HG02840 (cell line): ENCODE data around the gene NRAP.

Experiments used
- ATAC-seq: cut with Tn5 transposase; IDR thresholded peaks from one replicate; pipeline ENCODE4 v1.9.1; 2021; ENCODE audit warnings: mild to moderate bottlenecking, moderate library complexity, moderate number of reproducible peaks; ENCODE audit not compliant: unreplicated experiment, low FRiP score

Gene NRAP

DNA sequence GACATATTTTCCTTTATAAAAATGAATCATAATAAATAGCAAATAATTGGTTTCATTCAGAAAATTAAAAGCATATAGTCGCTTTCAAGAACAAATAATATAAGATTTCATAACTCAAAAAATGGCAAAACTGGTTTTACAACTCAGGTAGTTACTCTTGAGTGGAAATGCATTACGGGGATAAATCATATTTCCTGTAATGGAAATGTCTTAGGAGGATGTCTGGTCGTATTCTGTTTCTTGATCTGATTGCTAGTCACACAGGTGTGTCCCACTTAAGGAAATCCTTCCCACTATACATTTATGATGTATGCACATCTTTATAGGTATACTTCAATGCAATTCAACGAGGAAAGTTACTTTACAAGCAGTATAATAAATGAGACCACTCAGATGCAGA, 20.7 kb downstream of the NRAP start:
- ATAC-seq, result no peak

DNA sequence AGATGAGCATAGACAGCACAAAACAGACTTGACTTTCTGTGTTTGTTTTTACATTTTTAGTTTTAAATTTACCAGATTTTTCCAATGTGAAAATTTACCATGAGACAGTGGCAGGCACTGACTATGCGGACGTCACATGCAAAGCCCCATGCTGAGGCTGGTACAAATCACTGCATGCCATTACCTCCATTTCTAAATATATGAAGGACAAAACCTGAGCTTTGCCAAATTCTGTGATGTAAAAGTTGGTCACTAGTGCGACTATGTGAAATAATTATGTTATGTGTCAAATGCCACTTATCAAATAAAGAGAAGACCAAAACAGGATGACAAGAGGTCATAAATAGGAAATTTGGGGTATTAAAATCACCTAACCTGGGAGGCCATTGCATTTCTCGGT, 22.1 kb downstream of the NRAP start:
- ATAC-seq, result no peak

DNA sequence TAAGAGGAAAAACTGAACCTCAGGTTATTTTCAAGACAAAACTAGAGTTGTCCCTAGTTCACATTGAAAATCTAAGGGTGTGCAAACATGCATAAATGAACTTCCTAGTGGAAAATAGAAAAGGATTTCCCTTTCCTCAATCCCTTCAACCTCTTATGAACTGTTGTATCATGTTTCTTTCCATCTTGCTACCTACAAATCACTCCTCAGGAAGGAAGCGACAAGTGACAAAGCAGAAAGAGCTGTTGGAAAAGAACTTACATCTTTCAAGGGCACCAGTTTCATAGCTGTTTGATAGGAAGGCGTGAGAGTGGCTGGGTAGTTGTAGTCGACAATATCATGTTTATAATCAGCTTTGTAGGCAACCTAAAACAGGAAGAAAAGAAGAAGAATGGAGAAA, 23.9 kb downstream of the NRAP start:
- no peak for ATAC-seq

DNA sequence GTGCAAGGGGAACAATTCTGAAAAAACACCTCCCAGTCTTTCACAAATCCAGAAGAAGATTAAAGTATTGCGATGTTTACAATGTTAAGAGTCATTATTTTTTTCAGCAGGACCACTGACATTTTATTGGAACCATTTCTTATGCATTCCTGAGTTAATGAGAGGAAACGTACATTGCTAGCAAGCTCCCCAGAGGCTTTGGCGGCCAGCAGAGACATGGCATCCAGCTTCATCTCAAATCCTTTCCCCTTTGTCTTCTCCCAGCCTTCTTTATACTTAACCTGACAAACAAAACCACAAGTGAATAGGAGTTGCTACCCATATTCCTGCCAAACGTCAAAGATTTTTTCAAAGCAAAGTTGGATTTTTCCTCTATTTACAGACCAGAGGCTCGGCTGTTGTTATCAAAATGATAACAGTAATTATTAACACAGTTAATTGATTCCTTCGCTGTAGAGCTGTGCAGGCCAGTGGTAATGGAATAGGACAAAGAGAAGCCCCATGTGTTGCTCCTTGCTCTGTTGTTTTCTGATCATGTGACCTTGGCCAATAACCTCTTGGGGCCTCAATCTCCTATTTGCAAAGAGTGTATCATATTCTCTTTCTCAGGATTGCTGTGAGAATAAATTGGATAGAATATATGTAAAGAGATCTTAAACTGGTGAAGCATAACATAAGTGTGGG, 32.0 kb downstream of the NRAP start:
- ATAC-seq, result no peak

DNA sequence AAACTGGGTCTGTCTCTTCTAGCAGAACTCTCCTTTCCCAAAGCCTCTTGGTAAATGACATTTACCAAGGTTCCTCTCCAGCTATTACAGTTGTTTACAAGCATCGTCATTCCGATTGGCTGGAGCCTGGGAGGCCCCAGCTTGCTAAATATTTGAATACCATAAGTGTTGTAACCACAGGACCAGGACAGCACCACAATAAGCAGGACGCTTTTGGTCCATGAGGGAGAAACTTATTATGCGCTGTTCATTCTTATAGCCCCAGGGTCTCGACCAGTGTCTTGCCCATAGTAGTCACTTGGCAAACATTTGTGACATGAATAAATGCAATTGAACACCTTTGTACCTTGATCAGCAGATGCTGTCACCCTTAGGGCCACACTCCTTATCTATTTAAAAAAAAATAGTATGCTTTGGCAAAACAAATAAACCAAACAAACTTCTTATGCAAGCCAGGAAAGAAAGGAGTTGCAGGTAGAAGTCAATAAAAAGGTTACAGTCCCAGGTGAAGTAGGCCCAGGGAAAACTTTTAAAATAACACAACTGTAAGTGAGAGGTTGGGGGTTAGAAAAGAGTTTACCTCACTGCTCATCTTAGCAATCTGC, 32.8 kb downstream of the NRAP start:
- ATAC-seq, result no peak

DNA sequence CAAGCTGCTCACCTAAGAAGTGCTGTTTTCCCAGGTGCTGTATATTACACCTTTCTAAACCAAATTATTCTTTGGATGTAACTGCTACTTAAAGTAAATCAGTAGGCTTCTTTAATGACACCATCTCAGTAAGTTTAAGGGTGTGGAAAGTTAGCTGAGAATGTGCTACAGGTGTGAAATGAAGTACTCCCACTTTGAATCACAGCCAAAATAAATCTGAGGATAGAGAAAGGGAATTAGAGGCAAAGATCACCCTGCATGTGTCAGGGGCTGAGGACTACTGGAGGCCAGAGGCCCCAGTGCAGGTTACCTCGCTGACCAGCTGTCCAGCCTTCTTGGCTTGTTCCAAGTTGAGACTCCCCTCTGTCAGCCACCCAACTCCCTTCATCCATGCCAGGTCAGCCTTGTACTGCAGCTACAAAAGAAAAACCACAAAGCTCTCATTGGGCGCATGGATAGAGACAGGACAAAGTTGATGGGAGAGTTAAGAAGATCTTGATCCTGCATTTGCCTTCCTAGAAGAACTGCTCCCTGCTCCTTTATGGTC, 35.2 kb downstream of the NRAP start:
- ATAC-seq, result no peak

DNA sequence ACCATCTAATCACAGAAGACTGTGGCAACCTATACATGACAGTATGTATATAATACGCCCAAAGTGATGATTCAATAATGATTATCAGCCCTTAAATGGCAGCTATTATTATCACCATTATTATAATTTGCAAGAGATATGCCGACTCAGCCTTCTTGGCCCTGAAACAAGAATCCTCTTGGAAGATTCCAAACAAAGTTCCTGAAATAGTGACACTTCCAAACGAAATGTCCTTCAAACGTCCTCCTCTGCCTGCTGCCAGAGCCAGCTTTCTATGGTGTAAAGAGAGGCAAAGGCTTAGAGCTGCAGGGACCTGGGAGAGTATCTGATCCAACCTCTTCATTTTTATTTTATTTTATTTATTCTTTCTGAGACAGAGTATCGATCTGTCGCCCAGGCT, 36.0 kb downstream of the NRAP start:
- no peak for ATAC-seq

DNA sequence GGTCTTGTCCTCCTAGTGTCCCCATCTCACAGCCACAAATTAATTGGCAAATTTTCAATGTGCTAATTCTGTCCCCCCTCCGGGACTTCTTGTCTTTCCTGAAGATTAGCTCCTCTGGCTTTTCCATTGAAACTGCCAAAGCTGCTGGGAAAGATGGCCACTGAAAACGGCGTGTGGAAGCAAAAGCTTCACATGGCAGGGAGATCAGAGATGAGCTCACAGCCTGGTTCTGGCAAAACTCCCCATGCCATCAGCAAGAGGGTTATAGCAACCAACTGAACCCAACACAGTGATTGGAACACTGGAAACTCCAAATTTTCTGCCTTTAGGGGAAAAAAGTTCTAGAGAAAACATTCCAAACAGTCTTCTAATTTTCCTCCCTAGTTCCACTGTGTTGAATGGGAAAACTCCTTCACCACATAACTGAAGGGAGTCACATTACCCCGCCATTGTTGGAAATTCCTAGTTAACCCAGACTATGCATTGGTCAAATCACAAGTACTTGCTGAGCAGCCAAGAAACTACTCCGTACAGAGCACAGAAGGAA, 37.0 kb downstream of the NRAP start:
- ATAC-seq, result no peak

DNA sequence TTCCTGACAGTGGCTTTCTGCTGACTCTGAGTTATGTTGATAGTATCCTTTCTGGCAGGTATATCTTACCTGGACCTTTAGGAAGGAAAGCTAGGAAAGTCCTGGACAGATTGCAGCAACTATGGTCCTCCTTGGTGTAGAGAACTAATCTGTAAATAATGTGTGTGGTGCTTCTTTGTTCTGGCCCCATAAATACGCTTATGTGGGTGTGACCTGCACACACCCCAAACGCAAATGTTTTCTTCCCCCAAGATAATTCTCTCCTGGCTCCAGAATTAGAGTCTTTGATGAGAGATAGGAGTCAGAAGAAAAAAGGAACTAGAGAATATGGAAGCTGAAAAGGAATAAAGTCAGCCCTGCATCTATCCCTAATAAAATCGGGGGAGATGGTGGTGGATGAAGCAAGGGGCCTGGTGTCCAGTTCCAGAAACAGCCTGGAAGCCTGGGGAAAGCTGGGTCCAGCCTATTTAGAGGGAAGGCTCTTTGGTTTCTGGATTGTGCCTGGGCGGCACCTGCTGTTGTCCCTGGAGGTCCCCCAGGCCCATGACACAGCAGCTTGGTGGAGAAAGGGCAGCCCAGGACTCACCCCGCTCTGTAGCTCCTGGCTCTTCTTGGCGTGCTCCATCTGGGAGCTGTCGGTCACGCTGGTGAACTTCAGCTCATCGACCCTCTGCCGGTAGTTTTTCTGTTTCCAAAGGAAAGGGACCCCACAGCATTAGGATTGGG, 38.2 kb downstream of the NRAP start:
- no peak for ATAC-seq

DNA sequence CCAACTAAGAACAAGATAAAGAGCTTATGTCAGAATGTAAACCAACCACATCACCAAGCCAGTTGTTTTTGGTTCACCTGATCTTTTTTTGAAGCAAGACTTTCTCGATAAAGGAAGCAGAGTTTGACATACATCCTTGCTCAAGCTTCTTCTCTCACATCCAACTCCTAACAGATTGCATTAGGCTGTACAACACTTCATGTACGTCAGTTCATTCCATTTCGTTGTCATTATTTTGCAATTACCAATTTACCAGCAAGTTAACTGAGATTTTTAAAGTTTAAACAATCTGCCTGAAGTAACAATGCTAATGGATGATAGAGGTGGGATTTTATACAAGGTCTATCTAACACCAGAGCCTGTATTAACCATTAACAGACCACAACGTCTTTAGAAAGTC, 41.0 kb downstream of the NRAP start:
- ATAC-seq, result no peak

DNA sequence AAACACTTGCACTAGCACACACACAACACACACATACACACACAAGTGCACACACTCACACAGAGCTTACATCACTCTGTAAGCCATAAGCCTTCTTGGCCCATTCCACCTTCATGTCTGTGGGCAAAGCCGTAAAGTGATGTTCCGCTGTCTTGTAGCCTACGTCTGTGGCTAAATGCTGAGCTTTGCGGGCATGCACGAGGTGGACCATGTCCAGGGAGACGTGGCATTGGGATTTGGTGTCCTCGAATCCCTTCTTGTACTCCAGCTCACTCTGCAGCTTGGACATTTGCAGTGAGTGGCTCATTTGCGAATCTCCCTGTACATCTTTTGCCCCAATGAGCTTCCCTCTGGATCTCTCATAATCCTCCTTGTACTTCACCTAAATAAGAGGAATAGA, 42.0 kb downstream of the NRAP start:
- no peak for ATAC-seq

DNA sequence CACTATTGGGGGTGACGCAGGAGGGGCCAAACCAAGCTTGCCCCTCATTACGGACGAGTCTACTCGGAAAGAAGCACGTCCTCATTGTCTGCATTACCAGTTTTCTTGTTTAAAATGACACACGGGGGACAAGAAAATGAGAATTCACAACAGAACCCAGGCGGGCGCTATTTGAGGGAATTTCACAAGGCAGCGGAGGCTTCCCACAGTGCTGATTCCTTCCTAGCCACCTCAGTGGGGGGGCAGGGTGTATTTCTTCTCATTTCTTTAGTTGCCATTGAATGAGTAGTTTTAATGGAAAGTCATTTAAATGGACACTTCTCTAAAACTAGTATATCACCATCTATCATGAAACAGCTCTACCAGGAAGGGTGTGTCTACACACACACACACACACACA, 42.9 kb downstream of the NRAP start:
- no peak for ATAC-seq

DNA sequence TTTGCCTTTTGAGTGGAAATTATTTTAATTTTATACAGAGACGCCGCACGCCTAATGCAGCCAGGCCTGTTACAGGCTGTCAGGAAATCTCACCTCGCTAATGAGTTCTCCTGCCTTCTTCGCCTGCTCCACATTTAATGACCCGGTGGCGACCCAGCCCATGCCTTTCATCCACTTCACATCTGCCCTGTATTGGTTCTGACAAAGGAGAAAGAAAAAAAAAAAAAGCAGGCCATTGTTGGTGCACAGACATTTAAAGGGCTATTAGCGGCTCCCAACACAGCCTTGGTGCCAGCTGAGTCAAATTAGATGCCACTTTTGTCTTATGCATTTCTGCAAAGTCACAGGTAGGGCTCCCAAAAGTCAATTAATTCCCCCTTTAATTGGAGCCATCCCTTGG, 43.3 kb downstream of the NRAP start:
- ATAC-seq, result no peak

DNA sequence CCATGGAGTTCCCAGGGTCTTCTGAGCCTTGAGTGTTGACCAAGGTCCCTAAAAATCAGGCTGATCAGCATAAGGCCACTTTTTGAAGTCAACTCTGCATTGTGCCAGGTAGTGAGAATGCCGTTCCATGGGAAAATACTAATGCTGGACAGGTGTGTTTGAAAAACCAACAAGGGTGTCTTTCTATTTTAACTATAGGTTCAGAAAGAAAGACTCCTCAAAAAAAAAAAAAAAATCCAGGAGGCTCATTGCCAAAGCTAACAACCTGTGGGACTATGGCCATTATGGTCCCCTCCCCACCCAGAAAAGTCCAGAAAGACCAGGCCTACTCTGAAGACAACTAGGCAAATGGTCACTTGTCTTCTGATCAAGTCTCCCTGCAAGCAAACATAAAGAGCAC, 44.4 kb downstream of the NRAP start:
- ATAC-seq, result no peak

DNA sequence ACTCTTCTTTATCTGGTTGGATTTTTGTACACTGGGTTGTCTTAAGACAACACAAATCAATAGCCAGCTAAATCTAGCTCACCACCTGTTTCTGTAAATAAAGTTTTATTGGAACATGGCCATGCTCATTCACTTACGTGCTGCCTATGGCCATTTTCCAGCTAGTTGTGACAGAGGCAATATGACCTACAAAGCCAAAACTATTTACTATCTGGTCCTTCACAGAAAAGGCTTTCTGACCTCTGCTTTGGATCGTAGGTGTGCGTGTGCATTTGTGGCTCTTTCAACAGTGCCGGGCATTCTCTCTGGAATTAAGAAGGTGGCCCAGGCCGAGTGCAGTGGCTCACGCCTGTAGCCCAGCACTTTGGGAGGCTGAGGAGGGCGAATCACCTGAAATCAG, 45.5 kb downstream of the NRAP start:
- ATAC-seq, result no peak

DNA sequence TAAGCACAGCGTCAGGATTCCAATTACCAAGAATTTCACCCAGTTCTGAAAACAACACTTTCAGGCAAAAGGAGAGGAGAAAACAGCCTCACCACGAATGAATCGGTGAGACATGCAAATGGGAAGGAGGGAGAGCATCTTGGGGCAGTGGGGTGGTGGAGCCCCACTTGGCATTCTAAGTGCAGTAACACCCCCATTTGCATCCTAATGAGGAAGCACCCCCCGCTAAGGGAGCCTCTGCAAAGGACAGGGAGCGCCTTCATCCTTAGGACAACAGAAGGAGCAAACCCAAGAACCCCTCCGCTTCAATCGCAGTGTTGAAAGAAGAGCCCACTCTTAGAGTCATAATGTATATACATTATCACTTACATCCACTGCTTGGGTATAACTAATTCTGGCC, 46.8 kb downstream of the NRAP start:
- no peak for ATAC-seq

DNA sequence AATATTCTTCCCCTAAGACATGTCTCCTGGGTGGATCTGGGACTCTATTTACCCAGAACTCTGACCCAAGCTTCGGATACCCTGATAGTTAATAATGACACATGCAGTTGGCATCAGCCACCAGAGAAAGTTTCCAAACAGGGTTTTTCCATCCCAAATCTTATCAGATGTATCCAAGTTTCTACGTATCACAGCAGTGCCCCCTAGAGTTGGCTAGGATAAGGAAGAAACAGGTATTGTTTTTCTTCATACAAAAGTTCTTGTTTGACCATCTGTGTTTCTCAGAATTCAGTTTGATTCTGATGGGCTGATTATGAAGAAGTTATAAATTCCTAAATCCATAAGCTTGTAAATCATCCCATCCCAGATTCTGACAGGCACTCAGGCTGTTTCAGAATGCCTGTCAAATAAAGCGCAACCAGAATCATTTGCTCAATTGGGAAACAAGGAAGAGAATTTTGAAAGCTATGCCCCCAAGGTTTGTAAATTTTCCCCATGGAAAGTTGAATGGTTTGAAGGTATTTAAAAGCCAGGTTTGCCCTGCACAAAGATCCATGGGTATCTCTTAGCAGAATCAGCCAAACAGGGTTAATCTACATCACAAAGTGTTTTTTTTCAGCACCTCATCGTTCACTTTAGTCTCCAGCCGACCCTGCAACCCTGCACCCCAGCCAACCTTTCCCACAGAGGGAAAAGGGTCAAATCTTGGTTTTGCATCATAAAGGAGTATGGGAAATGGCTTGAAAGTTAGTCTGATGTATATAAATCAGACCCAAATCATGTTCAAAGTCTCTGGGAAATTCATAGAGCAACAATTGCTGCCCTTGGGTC, 47.4 kb downstream of the NRAP start:
- no peak for ATAC-seq

DNA sequence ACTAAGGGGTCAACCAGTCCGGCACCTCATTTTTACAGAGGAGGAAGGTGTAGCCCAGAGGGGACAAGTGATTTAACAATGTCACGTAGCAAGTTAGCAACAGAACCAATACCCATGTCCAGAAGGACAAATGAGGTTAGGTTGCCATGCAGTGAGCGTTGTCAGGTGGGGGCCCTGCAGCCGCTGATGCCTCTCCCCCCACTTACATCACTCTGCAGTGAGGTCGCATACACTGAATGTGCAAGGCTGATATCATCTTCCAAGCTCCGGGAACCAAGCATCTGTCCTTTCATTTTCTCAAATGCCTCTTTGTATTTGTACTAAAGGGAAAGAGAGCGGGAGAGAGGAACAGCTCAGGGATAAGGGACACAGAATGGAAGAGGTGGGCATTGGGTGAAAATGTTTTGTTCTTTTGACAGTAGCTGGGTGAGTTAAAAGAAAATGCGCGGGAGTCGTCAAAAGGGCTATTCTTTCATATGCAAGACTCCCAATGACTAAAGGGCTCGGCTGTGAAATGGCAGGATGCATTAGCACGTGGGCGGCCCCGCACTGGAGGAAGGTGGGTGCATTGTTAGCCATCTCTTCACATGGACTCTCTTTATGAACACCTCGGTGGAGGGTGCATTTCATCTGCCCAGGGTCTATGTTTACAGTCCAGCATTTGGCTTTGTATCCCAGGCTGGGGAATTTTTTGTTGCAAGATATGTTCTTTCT, 49.7 kb downstream of the NRAP start:
- ATAC-seq, result no peak

DNA sequence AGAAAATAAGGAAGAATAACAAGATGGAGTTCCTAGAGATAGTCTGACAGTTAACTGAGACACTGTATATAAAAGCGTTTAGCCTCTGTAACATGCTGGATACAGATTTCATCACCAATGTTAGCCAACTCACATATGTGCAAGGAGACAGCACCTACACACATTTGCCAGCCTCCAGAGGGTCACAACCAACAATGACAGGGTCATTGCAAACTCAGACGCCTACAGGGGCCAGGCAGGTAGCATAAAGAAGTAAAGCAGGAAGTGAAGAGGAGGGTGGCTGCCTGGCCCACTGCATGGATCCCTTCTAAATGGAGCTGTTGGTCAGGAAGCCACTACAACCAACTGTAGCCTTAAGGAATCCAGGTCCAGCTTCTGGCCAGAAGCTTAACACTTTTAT, 50.4 kb downstream of the NRAP start:
- ATAC-seq, result no peak

DNA sequence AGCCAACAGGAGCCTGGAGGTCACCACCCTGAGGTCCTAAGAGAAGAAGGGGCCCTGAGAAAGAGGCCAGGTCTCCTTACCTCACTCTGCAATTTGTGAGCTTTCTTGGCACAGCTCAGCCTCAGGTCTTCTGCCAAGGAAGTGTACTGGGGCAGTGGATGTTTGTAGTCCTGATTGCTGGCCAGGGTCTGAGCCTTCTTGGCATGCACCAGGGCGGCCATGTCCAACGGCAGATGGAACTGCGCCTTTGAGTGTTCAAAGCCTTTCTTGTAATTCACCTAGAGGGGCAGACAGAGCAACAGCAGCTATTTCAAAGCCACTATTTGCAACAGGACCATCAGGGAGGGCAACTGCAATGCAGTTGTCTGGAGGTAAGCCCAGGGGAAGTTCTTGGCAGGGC, 51.7 kb downstream of the NRAP start:
- ATAC-seq, result no peak
